Prostate gland (tissue), 2 donors: ENCODE data around the gene ZMYND8. TPM values are rescaled to one million over a fixed set of nuclear protein-coding genes. Genes with fewer than 3 reads are reported as not detected.

Experiments used
- DNase-seq: peaks from one replicate; pipeline ENCODE4 v3.0.0-alpha.2; 2019; ENCODE audit warnings: low spot score
- H3K27ac ChIP-seq, 2 donors: fragments of 200-600 bp; sonication (generic); 2 replicates each; pipeline ENCODE4 v1.5.1; 2017 to 2019
- H3K27me3 ChIP-seq: fragments of 200-600 bp; sonication (generic); replicated peaks from 2 replicates; pipeline ENCODE4 v1.5.1; 2019; ENCODE audit not compliant: insufficient read depth
- H3K36me3 ChIP-seq, 2 donors: fragments of 200-600 bp; sonication (generic); 1 replicate in 1 of 2; 2 replicates in 1 of 2; pipeline versions ENCODE4 v1.5.1 to v1.8.1; 2017 to 2019
- H3K4me1 ChIP-seq: fragments of 200-600 bp; sonication (generic); replicated peaks from 2 replicates; pipeline ENCODE4 v1.5.1; 2019
- H3K4me3 ChIP-seq, 2 donors: fragments of 200-600 bp; sonication (generic); 2 replicates each; pipeline ENCODE4 v1.5.1; 2017 to 2019
- H3K9me3 ChIP-seq: fragments of 200-600 bp; sonication (generic); 2 replicates; pipeline ENCODE4 v1.5.1; 2017
- CTCF ChIP-seq, 4 experiments: fragments of 200-600 bp in 2 of 4; fragments of 450-650 bp in 2 of 4; sonication (generic) in 2 of 4; IDR thresholded peaks; 1 replicate in 3 of 4; 2 replicates in 1 of 4; pipeline ENCODE4 v1.5.1; 2016 to 2019; ENCODE audit warnings: antibody characterized with exemption in 4 of 4, mild to moderate bottlenecking in 2 of 4, moderate library complexity in 2 of 4
- POLR2A ChIP-seq: fragments of 450-650 bp; IDR thresholded peaks from one replicate; pipeline ENCODE4 v1.6.1; 2016; ENCODE audit warnings: antibody characterized with exemption, mild to moderate bottlenecking
- POLR2AphosphoS5 ChIP-seq: sonication (generic); formaldehyde crosslinking; IDR thresholded peaks from one replicate; pipeline ENCODE4 v1.6.1; 2017; ENCODE audit warnings: antibody characterized with exemption
- WGBS: methylation state at CpG from one replicate; pipeline ENCODE4 v1.1.5; 2018; 5-methylcytosine and 5-hydroxymethylcytosine counted together
- intact Hi-C: fragments of 100-400 bp; cut with DNase I; formaldehyde crosslinking; loops from one replicate; pipeline ENCODE4 v1.14.2; 2022
- total RNA-seq, 2 donors: library from RNA; depleted of rRNA; stranded (reverse); fragments of >200 nt; gene quantifications; one replicate each; pipeline ENCODE4 v1.1.0, GENCODE V29; 2016

The ZMYND8 gene
- total RNA-seq, 2 donors from 2014 or later = 19.9 to 70.9 TPM

- TF ChIP-seq CTCF (IDR thresholded peaks at IDR 0.05) = no peak
- TF ChIP-seq POLR2AphosphoS5 = no peak
- TF ChIP-seq POLR2A = no peak
- WGBS = 93% methylated on average over 16 of the region's 16 CpGs
- intact Hi-C loops = no loop called here
- Histone ChIP-seq H3K36me3 (peaks cover 0 to 4% of the 10 kb centered on the region in 2 donors), H3K27ac (no peak overlapping the region), H3K9me3 (no peaks in the 10 kb centered on the region), H3K4me3 (no peak overlapping the region), H3K27me3 (no peaks in the 10 kb centered on the region), H3K4me1 (no peaks in the 10 kb centered on the region)
- no peak for DNase-seq
Measured at GRCh38 chr20:47221036-47221625, 135.4 kb downstream of the ZMYND8 start.

- intact Hi-C loops = no loop called here
- WGBS = 92% methylated on average over 8 of the region's 8 CpGs
- Histone ChIP-seq H3K27me3 (no peaks in the 10 kb centered on the region), H3K36me3 (peaks cover 0 to 4% of the 10 kb centered on the region in 2 donors), H3K27ac (no peak overlapping the region), H3K4me1 (no peaks in the 10 kb centered on the region), H3K9me3 (no peaks in the 10 kb centered on the region), H3K4me3 (no peak overlapping the region)
- TF ChIP-seq POLR2A = no peak
- no peak for TF ChIP-seq POLR2AphosphoS5
- TF ChIP-seq CTCF (IDR thresholded peaks at IDR 0.05) = peak in 3 of 4 experiments; percentile 13 to 21 (median 16)
- no peak for DNase-seq
Measured at GRCh38 chr20:47220161-47220582, 136.3 kb downstream of the ZMYND8 start.

GRCh38 chr20:47217482-47218446, 138.7 kb downstream of the ZMYND8 start:
- TF ChIP-seq CTCF (IDR thresholded peaks at IDR 0.05) (no peak), POLR2AphosphoS5 (no peak), POLR2A (no peak)
- DNase-seq = no peak
- no peaks in the 10 kb centered on the region for H3K9me3 ChIP-seq
- 66% methylated on average over 12 of the region's 12 CpGs for WGBS
- no peaks in the 10 kb centered on the region for H3K27me3 ChIP-seq
- H3K27ac ChIP-seq = no peak overlapping the region
- H3K4me3 ChIP-seq = no peak overlapping the region
- H3K36me3 ChIP-seq = no peaks in the 10 kb centered on the region
- no peaks in the 10 kb centered on the region for H3K4me1 ChIP-seq
- intact Hi-C loops = no loop called here

GRCh38 chr20:47216819-47217410, 139.6 kb downstream of the ZMYND8 start:
- intact Hi-C loops = no loop called here
- Histone ChIP-seq H3K4me1 (no peaks in the 10 kb centered on the region), H3K36me3 (no peaks in the 10 kb centered on the region), H3K9me3 (no peaks in the 10 kb centered on the region), H3K27me3 (no peaks in the 10 kb centered on the region), H3K4me3 (no peak overlapping the region), H3K27ac (no peak overlapping the region)
- 81% methylated on average over 7 of the region's 7 CpGs for WGBS
- no peak for DNase-seq
- no peak for TF ChIP-seq POLR2A
- TF ChIP-seq CTCF (IDR thresholded peaks at IDR 0.05) = no peak
- no peak for TF ChIP-seq POLR2AphosphoS5
